GM12874 (cell line): ENCODE data around the gene AP2A2.

Source experiments
- CTCF ChIP-seq: IDR thresholded peaks from 2 replicates; pipeline ENCODE4 v1.5.1; 2011; ENCODE audit warnings: low read depth, mild to moderate bottlenecking, control low read depth, low read length, moderate library complexity; ENCODE audit not compliant: insufficient read depth

AP2A2 gene

GRCh38 chr11:1014276-1014675 is 88.6 kb downstream of the AP2A2 start:
- no peak for TF ChIP-seq CTCF

GRCh38 chr11:1015064-1015463 is 89.4 kb downstream of the AP2A2 start:
- TF ChIP-seq CTCF = no peak

- TF ChIP-seq CTCF = no peak
These were observed 90.3 kb downstream of the AP2A2 start for GRCh38 chr11:1015826-1016545.

GRCh38 chr11:1017269-1018005 is 91.8 kb downstream of the AP2A2 start:
- TF ChIP-seq CTCF = no peak

GRCh38 chr11:1018091-1018490 is 92.4 kb downstream of the AP2A2 start:
- TF ChIP-seq CTCF = no peak

GRCh38 chr11:1019321-1019910 is 93.7 kb downstream of the AP2A2 start:
- TF ChIP-seq CTCF = no peak

- TF ChIP-seq CTCF = no peak
These were observed 94.7 kb downstream of the AP2A2 start for GRCh38 chr11:1020211-1020905.
